ENCODE measurements around the gene IZUMO3. TPM values are rescaled to one million over a fixed set of nuclear protein-coding genes. Genes with fewer than 3 reads are reported as not detected.

Gene IZUMO3
- total RNA-seq, result not detected in 2 replicates
- not detected for total RNA-seq (2013)
- not detected in 2 replicates for polyA plus RNA-seq
- polyA minus RNA-seq, result not detected in 2 replicates

- no peak within 1 kb of the TSS for H3K4me3 Mint-ChIP-seq
- ChIA-PET POLR2A (no interaction called here), CTCF (no interaction called here)
- DNase-seq, result no peak
- Histone ChIP-seq H3K27ac (ENCODE audit: low read length in 2 of 2) (no peak within 1 kb of the TSS), H3K9ac (ENCODE audit: low read length) (no peak within 1 kb of the TSS), H3K9me3 (ENCODE audit: control extremely low read depth in 1 of 3, control insufficient read depth in 2 of 3, insufficient read depth in 1 of 3, low read length in 2 of 3) (no peaks in the 10 kb centered on the region), H3K79me2 (ENCODE audit: control insufficient read depth, insufficient read depth, low read length) (no peaks in the 10 kb centered on the region), H3K4me3 (ENCODE audit: control extremely low read depth in 1 of 5, extremely low read depth in 1 of 5, insufficient read depth in 1 of 5, low read depth in 2 of 5, low read length in 4 of 5) (no peak within 1 kb of the TSS), H3K4me1 (ENCODE audit: control insufficient read depth in 2 of 2, insufficient read depth in 2 of 2, low read length in 2 of 2) (no peaks in the 10 kb centered on the region), H3K4me2 (replicated peaks; ENCODE audit: low read depth, low read length, poor library complexity, severe bottlenecking) (no peak within 1 kb of the TSS), H4K20me1 (ENCODE audit: control insufficient read depth, insufficient read depth, low read length, poor library complexity, severe bottlenecking) (no peaks in the 10 kb centered on the region), H3K27me3 (replicated peaks in 1 of 4; ENCODE audit: control extremely low read depth in 1 of 4, control insufficient read depth in 3 of 4, insufficient read depth in 4 of 4, low read length in 3 of 4) (no peaks in the 10 kb centered on the region), H2AFZ (ENCODE audit: insufficient read depth, low read depth, low read length, poor library complexity, severe bottlenecking) (no peak within 1 kb of the TSS), H3K36me3 (replicated peaks in 1 of 2; ENCODE audit: control extremely low read depth in 1 of 2, control insufficient read depth in 1 of 2, extremely low read depth in 1 of 2, insufficient read depth in 2 of 2, low read length in 1 of 2) (no peaks in the 10 kb centered on the region)
- H3K27ac Mint-ChIP-seq, result no peak within 1 kb of the TSS
- no peak for ATAC-seq (ENCODE audit: low read depth)
- intact Hi-C loops (cut with micrococcal nuclease), result no loop called here
- no peaks in the 10 kb centered on the region for H3K27me3 Mint-ChIP-seq
- no peaks in the 10 kb centered on the region for H3K4me1 Mint-ChIP-seq
- TF ChIP-seq EZH2 (IDR thresholded peaks at IDR 0.05; ENCODE audit: borderline replicate concordance, insufficient read depth, low read depth, low read length, poor library complexity, severe bottlenecking) (no peak), CTCF (IDR thresholded peaks at IDR 0.05) (peak; percentile 7)
- WGBS (ENCODE audit: insufficient coverage), result 100% methylated on average over 1 of the region's 3 CpGs
- H3K9me3 Mint-ChIP-seq (ENCODE audit: insufficient read depth), result no peaks in the 10 kb centered on the region
Measured at GRCh38 chr9:24545847-24546522, at the start of gene IZUMO3. TSS of gene IZUMO3 (minus strand) at chr9:24545897. CDS start at chr9:24545649, 248 bp downstream.

- no peak for ATAC-seq (ENCODE audit: low read depth)
- no peaks in the 10 kb centered on the region for H3K79me2 ChIP-seq (ENCODE audit: control insufficient read depth, insufficient read depth, low read length)
- no peak for DNase-seq
- H2AFZ ChIP-seq (ENCODE audit: insufficient read depth, low read depth, low read length, poor library complexity, severe bottlenecking), result no peak overlapping the region
- 89% methylated on average over 6 of the region's 8 CpGs for WGBS (ENCODE audit: insufficient coverage)
- no peak overlapping the region for H3K27ac ChIP-seq (ENCODE audit: low read length in 2 of 2)
- ChIA-PET POLR2A (no interaction called here), CTCF (no interaction called here)
- no peak overlapping the region for H3K4me3 ChIP-seq (ENCODE audit: control extremely low read depth in 1 of 5, extremely low read depth in 1 of 5, insufficient read depth in 1 of 5, low read depth in 2 of 5, low read length in 4 of 5)
- no peaks in the 10 kb centered on the region for H4K20me1 ChIP-seq (ENCODE audit: control insufficient read depth, insufficient read depth, low read length, poor library complexity, severe bottlenecking)
- H3K27me3 ChIP-seq (replicated peaks in 1 of 4; ENCODE audit: control extremely low read depth in 1 of 4, control insufficient read depth in 3 of 4, insufficient read depth in 4 of 4, low read length in 3 of 4), result no peaks in the 10 kb centered on the region
- no peak overlapping the region for H3K27ac Mint-ChIP-seq
- no peak for TF ChIP-seq EZH2 (IDR thresholded peaks at IDR 0.05; ENCODE audit: borderline replicate concordance, insufficient read depth, low read depth, low read length, poor library complexity, severe bottlenecking)
- no peak for TF ChIP-seq CTCF (IDR thresholded peaks at IDR 0.05)
- H3K9ac ChIP-seq (ENCODE audit: low read length), result no peak overlapping the region
- H3K4me2 ChIP-seq (replicated peaks; ENCODE audit: low read depth, low read length, poor library complexity, severe bottlenecking), result no peak overlapping the region
- H3K36me3 ChIP-seq (replicated peaks in 1 of 2; ENCODE audit: control extremely low read depth in 1 of 2, control insufficient read depth in 1 of 2, extremely low read depth in 1 of 2, insufficient read depth in 2 of 2, low read length in 1 of 2), result no peaks in the 10 kb centered on the region
- peaks cover 3% of the 10 kb centered on the region for H3K9me3 Mint-ChIP-seq (ENCODE audit: insufficient read depth)
- intact Hi-C loops (cut with micrococcal nuclease), result no loop called here
- no peaks in the 10 kb centered on the region for H3K9me3 ChIP-seq (ENCODE audit: control extremely low read depth in 1 of 3, control insufficient read depth in 2 of 3, insufficient read depth in 1 of 3, low read length in 2 of 3)
- no peaks in the 10 kb centered on the region for H3K27me3 Mint-ChIP-seq
- no peaks in the 10 kb centered on the region for H3K4me1 ChIP-seq (ENCODE audit: control insufficient read depth in 2 of 2, insufficient read depth in 2 of 2, low read length in 2 of 2)
- no peak overlapping the region for H3K4me3 Mint-ChIP-seq
- H3K4me1 Mint-ChIP-seq, result no peaks in the 10 kb centered on the region
Measured at GRCh38 chr9:24594234-24594850, 48.6 kb upstream of the IZUMO3 start.

All from B cell (primary cell).